ENCODE measurements around the gene CFAP157. TPM values are rescaled to one million over a fixed set of nuclear protein-coding genes. Genes with fewer than 3 reads are reported as not detected.
"Not testable (repeated sequence)": the region's sequence is repeated elsewhere in the genome, so short reads cannot be mapped to it uniquely, and the experiment has no call there.

The CFAP157 gene
- total RNA-seq, 1 donor from 2014 or later: 0.34 TPM

DNA sequence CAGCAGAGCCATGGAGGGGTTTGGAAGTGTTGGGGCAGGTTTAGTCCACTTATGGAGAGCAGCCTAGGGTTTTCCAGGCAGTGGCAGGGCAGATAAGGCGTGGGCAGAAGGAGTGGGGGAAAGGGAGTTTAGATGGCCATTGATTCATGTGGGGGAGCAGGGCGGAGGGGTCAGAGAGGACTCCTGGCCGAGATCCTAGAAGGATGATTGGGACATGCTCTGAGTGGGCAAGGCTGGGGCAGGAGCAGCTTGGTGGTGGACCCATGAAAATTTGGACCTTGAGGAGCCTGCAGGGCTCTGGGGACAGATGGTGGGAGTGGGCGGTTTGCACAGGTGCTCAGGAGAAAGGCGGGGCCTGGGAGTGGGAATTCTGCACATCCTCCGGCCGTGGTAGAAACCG, 46.4 kb downstream of the CFAP157 start:
- Mint-ChIP-seq H3K27ac (no peak overlapping the region), H3K4me3 (no peak overlapping the region), H3K9me3 (no peaks in the 10 kb centered on the region), H3K4me1 (no peaks in the 10 kb centered on the region), H3K36me3 (no peaks in the 10 kb centered on the region), H3K27me3 (ENCODE audit: low read depth) (peaks cover 65% of the 10 kb centered on the region)
- DNase-seq (ENCODE audit: low spot score in 2 of 2, unreplicated experiment in 2 of 2): no peak
- no peak for TF ChIP-seq CTCF (IDR thresholded peaks at IDR 0.05; ENCODE audit: unreplicated experiment)

DNA sequence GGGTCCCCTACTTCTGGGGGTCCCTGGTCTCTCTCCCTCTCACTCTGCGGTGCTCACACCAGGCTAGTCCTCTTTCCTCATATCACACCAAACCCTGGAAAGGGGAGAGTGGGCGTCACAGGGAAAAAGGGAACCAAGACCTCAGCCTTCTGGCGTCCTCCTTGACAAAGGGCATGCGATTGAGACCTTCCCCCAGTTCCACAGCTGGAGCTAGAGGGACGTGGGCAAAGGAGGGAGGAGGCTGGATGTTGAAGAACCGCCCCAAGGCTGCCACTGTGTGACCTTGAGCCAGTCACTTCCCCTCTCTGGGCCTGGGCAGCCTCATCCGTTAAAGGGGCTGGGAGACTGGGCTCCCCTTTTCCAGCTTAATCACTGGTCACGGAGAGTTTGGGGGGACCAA, 46.8 kb downstream of the CFAP157 start:
- H3K4me1 Mint-ChIP-seq: no peaks in the 10 kb centered on the region
- peaks cover 67% of the 10 kb centered on the region for H3K27me3 Mint-ChIP-seq (ENCODE audit: low read depth)
- H3K27ac Mint-ChIP-seq: no peak overlapping the region
- no peaks in the 10 kb centered on the region for H3K9me3 Mint-ChIP-seq
- H3K4me3 Mint-ChIP-seq: no peak overlapping the region
- no peak for TF ChIP-seq CTCF (IDR thresholded peaks at IDR 0.05; ENCODE audit: unreplicated experiment)
- DNase-seq (ENCODE audit: low spot score in 2 of 2, unreplicated experiment in 2 of 2): no peak
- no peaks in the 10 kb centered on the region for H3K36me3 Mint-ChIP-seq

DNA sequence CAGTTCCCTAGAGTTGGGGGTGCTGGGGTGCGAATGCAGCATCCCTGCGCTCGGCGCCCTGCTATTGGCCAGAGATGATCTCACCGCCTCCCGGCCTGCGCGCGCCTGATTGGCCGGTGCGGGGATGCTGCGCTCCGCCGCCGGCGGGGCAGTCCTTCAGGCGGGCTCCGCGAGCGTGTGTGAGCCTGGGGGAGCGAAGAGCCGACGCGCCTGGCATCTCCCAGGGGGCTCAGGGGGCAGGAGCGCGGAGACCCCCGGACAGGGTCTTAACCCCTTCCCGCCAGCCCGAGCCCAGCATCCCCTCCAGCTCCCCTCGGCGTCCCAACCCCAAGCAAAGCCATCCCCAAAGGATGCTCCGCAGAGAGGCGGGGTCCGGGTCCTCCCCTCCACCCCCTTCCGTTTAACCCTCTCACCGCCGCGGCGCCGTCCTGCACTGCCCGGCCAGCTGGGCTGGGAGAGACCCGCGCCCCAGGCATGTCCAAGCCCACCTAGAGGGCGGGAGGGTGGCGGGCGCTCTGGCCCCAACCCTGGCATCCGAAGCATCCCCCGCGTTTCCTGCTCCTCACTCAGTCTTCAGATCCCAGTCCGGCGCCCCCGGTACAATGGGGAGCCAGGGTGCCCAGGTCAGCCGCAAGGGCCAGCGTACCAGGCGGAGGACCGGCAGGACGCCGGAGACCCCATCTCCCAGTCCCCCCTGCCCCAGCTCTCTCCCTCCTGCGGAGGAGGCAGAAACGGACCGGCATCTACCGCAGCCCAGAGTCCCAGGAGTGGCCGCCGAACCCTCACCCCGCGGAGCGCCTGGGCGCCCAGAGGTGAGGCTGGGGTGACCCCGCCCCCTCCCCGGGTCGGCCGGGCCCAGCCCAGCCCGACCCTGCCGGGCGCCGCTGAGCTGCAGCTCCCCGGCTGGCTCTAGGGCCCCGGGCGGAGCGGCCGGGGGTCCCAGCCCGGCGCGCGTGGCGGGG, 47.6 kb downstream of the CFAP157 start:
- Mint-ChIP-seq H3K27ac (no peak overlapping the region), H3K36me3 (no peaks in the 10 kb centered on the region), H3K4me1 (no peaks in the 10 kb centered on the region), H3K9me3 (no peaks in the 10 kb centered on the region), H3K4me3 (peak overlapping the region; percentile 4), H3K27me3 (ENCODE audit: low read depth) (peaks cover 70% of the 10 kb centered on the region)
- no peak for DNase-seq (ENCODE audit: low spot score in 2 of 2, unreplicated experiment in 2 of 2)
- TF ChIP-seq CTCF (IDR thresholded peaks at IDR 0.05; ENCODE audit: unreplicated experiment): no peak

- Mint-ChIP-seq H3K27me3 (ENCODE audit: low read depth) (peaks cover 68% of the 10 kb centered on the region), H3K36me3 (no peaks in the 10 kb centered on the region), H3K4me3 (peak overlapping the region; percentile 24), H3K4me1 (no peaks in the 10 kb centered on the region), H3K27ac (no peak overlapping the region), H3K9me3 (no peaks in the 10 kb centered on the region)
- no peak for DNase-seq (ENCODE audit: low spot score in 2 of 2, unreplicated experiment in 2 of 2)
- TF ChIP-seq CTCF (IDR thresholded peaks at IDR 0.05; ENCODE audit: unreplicated experiment): no peak
Measured at GRCh38 chr9:127755061-127756060, 48.6 kb downstream of the CFAP157 start.

DNA sequence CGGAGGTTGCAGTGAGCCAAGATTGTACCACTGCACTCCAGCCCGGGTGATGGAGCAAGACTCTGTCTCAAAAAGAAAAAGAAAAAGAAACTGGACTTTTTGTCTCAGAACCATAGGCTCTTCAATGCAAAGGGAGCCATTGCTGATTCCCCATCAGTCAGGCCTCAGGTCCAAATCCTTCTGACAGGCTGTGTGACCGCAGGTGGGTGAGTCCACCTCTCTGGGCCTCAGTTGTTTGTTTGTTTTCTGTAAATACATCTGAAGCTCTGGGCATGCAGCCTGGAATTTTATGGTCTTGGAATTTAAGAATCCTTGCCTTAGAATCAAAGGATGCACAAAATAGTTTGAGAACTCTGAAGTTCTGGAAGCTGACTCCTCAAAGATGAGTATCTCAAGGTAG, 49.4 kb downstream of the CFAP157 start:
- TF ChIP-seq CTCF (IDR thresholded peaks at IDR 0.05; ENCODE audit: unreplicated experiment): no peak
- peaks cover 62% of the 10 kb centered on the region for H3K27me3 Mint-ChIP-seq (ENCODE audit: low read depth)
- no peak for DNase-seq (ENCODE audit: low spot score in 2 of 2, unreplicated experiment in 2 of 2)
- no peak overlapping the region for H3K27ac Mint-ChIP-seq
- no peaks in the 10 kb centered on the region for H3K4me1 Mint-ChIP-seq
- no peaks in the 10 kb centered on the region for H3K36me3 Mint-ChIP-seq
- H3K4me3 Mint-ChIP-seq: no peak overlapping the region
- no peaks in the 10 kb centered on the region for H3K9me3 Mint-ChIP-seq

- H3K4me3 Mint-ChIP-seq: not testable (repeated sequence)
Measured at GRCh38 chr9:127756776-127757175, 50.0 kb downstream of the CFAP157 start.

More at GRCh38 chr9:127756776-127757175, 50.0 kb downstream of the CFAP157 start:
- peaks cover 59% of the 10 kb centered on the region for H3K27me3 Mint-ChIP-seq (ENCODE audit: low read depth)
- H3K27ac Mint-ChIP-seq; H3K36me3 Mint-ChIP-seq; H3K9me3 Mint-ChIP-seq; DNase-seq (ENCODE audit: low spot score in 2 of 2, unreplicated experiment in 2 of 2); H3K4me1 Mint-ChIP-seq: not testable (repeated sequence)

Measured in mesothelial cell of epicardium (in vitro differentiated cells).